ENCODE data around the gene TMEM240.
"Not testable (repeated sequence)": the region's sequence is repeated elsewhere in the genome, so short reads cannot be mapped to it uniquely, and the experiment has no call there.

The TMEM240 gene

DNA sequence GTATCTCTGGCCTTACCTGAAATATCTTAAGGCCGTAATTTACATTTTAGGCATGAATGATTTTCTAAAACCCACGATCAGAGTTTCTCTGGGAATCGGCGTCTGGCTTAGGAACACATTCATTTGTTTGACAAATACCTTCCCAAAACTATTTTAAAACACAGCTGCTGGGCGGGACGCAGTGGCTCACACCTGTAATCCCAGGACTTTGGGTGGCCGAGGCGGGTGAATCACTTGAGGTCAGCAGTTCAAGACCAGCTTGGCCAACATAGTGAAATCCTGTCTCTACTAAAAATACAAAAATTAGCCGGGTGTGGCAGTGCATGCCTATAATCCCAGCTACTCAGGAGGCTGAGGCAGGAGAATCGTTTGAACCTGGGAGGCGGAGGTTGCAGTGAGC lies 16.5 kb upstream of the TMEM240 start:
- not testable (repeated sequence) for DNase-seq

DNA sequence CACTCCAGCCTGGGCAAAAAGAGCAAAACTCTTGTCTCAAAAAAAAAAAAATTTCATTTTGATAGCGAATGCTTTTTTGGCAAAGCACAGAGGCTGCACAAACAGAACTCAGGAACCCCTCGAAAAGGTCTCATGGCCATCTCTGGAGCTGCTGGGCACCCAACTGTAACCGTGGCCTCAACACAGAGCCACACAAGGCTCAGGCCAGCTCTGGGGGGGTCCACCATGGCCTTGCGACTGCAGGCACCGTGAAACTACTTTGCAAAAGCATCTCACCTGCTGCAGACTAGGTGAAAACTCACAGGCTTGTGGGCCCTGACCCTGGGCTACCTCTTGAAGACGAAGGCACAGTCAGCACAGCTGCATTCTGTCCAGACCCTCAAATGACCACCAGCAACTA lies 16.1 kb upstream of the TMEM240 start:
- DNase-seq, result no peak

GRCh38 chr1:1554926-1555915 lies 14.8 kb upstream of the TMEM240 start:
- DNase-seq, result no peak

DNA sequence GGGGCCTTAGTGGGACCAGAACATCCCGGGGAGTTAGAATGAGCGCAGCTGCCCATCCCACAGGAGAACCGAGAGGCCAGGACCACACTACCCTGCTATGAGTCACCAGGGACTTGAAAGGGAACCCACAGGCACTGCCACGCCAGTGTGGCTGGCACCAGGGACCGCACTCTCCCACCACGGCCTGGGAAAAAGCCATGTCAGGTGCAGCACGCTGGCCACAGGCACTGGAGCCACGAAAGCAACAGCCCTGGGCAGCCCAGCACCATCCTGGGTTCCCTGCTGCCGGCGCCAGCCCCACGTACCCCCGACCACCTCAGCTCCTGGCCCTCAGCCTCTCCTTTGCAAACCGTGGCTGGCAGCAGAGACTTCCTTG lies 14.1 kb upstream of the TMEM240 start:
- DNase-seq, result no peak

GRCh38 chr1:1553821-1554494 lies 13.5 kb upstream of the TMEM240 start:
- no peak for DNase-seq

DNA sequence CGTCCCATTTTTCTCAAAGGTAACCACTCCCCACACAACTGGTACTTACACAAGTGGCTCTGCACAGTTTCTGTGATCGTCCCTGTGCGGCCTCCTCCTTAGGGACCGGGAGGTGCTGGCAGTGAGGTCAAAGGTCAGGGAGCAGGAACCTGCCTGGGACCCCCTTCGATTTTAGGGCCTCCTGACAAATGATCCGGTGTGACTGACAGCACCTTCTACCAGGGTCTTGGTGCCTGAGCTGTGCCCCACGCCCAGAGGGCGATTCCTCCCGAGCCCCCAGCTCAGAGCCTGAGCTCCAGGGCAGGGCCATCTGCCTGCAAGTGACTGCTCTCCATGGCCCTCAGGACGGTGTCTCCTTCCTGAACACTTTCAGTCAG lies 11.8 kb upstream of the TMEM240 start:
- no peak for DNase-seq

- DNase-seq, result no peak
Observed at GRCh38 chr1:1551524-1552262, 11.3 kb upstream of the TMEM240 start.

- DNase-seq, result no peak
Observed at GRCh38 chr1:1550591-1551432, 10.4 kb upstream of the TMEM240 start.

GRCh38 chr1:1550087-1550486 lies 9.7 kb upstream of the TMEM240 start:
- no peak for DNase-seq

GRCh38 chr1:1548591-1548990 lies 8.2 kb upstream of the TMEM240 start:
- DNase-seq, result no peak

DNA sequence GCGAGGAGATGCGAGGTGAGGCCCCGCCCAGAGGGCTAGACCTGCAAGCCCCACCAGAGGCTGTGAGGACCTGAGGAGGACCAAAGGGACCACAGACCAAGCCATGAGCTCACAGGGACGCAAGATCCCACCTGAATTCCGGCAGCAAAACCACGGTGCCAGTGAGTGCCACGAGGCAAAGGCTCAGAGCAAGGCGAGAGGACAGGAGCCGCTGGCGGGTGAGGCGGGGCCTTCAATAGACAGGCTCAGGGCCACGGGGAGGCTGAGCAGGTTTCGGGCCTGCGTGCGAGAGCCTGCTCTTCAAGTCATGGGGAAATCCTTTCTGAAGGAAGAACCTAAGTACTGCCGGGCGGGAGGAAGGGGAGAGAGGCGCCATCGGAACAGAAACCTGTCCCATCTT lies 7.1 kb upstream of the TMEM240 start:
- DNase-seq, result no peak

GRCh38 chr1:1547011-1547410 lies 6.6 kb upstream of the TMEM240 start:
- no peak for DNase-seq

DNA sequence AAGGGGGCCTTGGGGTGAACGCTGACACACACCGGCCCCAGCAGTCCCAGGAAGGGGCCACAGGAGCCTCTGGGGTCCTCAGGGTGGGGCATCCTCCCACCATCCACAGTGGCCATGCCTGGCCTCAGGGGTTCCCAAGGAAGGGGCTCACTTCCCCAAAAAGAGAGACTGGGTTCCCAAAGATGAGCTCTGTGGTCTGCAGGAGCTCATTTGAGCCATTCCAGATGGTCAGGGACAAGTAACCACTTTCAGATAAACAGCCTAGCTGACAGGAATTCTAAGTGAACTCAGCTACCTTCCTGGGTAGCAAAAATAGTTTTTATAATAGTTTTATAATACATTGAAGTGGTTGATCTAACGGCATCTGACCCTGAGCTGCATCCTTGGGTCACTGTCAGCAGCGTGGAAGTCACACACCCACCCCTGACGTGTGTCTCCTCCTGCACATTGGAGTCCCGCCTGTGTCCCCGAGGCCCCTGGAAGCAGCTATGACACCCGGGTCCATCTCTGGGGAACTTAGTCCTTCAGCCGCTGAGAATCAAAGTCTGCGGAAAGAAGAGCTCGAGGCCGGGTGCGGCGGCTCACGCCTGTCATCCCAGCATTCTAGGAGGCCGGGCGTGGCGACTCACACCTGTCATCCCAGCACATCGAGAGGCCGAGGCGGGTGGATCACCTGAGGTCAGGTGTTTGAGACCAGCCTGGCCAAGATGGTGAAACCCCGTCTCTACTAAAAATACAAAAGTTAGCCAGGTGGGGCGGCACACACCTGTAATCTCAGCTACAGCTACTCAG lies 5.7 kb upstream of the TMEM240 start:
- no peak for DNase-seq

GRCh38 chr1:1544544-1544943 lies 4.1 kb upstream of the TMEM240 start:
- no peak for DNase-seq

DNA sequence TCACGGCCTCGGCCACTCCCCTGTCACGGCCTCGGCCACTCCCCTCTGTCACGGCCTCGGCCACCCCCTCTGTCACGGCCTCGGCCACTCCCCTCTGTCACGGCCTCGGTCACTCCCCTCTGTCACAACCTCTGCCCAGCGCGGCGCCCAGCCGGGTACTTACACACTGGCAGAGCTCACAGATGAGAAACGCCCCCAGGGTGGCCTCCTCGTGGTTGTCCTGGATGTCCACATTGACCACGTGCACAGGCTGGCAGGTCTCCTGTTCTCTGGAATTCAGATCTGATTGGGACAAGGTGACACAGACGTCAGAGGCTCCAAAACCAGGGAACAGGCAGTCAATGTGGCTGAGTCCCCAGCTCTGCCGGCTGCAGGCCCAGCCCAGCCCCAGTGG lies 3.3 kb upstream of the TMEM240 start:
- no peak for DNase-seq

DNA sequence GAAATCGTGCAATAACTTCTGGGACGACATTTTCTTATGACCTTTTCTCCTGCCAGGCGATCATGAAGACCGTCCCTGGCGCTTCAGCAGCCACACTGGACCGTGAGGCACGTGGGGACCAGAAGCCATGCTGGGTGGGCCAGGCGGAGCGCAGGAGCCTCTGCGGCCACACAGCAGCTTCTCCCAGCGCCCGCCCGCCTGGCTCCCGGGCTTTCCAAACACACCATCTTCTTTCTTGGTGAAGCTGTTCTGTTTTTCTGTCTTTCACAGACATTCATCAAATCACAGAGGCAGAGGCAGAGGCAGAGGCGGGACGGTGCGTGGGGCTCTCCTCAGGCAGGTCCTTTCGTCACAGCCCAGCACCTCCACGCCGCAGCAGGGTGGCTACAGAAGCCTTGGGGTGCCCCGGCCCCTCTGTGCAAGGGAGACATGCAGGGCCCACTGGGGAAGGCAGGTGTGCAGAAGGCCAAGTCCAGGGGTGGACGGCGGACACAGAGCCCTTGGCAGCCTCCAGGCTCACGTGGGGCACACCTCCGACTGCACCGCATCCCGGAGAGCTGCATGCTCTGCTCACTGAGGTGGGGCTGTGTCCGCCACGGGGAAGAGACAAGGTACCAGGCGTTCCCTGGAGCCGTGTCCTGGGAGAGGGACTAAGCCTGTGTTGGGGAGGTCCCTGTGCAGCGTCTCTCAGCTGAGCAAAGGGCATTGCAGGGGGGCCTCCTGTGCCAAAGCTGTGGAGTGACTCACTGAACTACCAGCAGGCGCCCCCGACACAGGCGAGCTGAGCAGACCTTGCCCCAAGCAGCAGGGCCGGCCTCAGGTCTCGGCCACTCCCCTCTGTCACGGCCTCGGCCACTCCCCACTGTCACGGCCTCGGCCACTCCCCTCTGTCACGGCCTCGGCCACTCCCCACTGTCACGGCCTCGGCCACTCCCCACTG lies 2.6 kb upstream of the TMEM240 start:
- no peak for DNase-seq

GRCh38 chr1:1541956-1542765 lies 1.7 kb upstream of the TMEM240 start:
- DNase-seq, result no peak

- no peak for DNase-seq
Observed at GRCh38 chr1:1540818-1541628, 599 bp upstream of the TMEM240 start.
